Fibroblast of the conjunctiva (primary cell): ENCODE data around the gene ACO1.
"Not testable (repeated sequence)": the region's sequence is repeated elsewhere in the genome, so short reads cannot be mapped to it uniquely, and the experiment has no call there.

Experiments used
- DNase-seq: peaks from one replicate; pipeline ENCODE4 v3.0.0-alpha.2; 2010; ENCODE audit warnings: low read depth

Gene ACO1

GRCh38 chr9:32384364-32385151 lies at the start of gene ACO1:
ACO1 (plus strand) TSS chr9:32384643; CDS start chr9:32405507, 20,864 bp downstream.
- DNase-seq = peak; percentile 76

GRCh38 chr9:32334916-32335895 lies 49.2 kb upstream of the ACO1 start:
- no peak for DNase-seq

- DNase-seq = no peak
Observed at GRCh38 chr9:32339424-32339823, 45.0 kb upstream of the ACO1 start.

GRCh38 chr9:32340361-32340760 lies 44.1 kb upstream of the ACO1 start:
- DNase-seq = no peak

GRCh38 chr9:32344551-32345182 lies 39.8 kb upstream of the ACO1 start:
- peak; percentile 1 for DNase-seq

- DNase-seq = no peak
Observed at GRCh38 chr9:32345243-32345642, 39.2 kb upstream of the ACO1 start.

- DNase-seq = no peak
Observed at GRCh38 chr9:32347571-32347970, 36.9 kb upstream of the ACO1 start.

GRCh38 chr9:32348106-32348695 lies 36.2 kb upstream of the ACO1 start:
- no peak for DNase-seq

- no peak for DNase-seq
Observed at GRCh38 chr9:32349013-32349412, 35.4 kb upstream of the ACO1 start.

- peak; percentile 1 for DNase-seq
Observed at GRCh38 chr9:32350682-32351081, 33.8 kb upstream of the ACO1 start.

- no peak for DNase-seq
Observed at GRCh38 chr9:32351845-32352244, 32.6 kb upstream of the ACO1 start.

GRCh38 chr9:32353476-32353875 lies 31.0 kb upstream of the ACO1 start:
- DNase-seq = not testable (repeated sequence)

GRCh38 chr9:32359452-32359851 lies 25.0 kb upstream of the ACO1 start:
- DNase-seq = no peak

GRCh38 chr9:32360983-32361673 lies 23.3 kb upstream of the ACO1 start:
- no peak for DNase-seq

GRCh38 chr9:32371279-32371678 lies 13.2 kb upstream of the ACO1 start:
- no peak for DNase-seq

GRCh38 chr9:32371679-32372078 lies 12.8 kb upstream of the ACO1 start:
- no peak for DNase-seq

GRCh38 chr9:32376285-32376684 lies 8.2 kb upstream of the ACO1 start:
- DNase-seq = no peak

GRCh38 chr9:32378496-32378895 lies 5.9 kb upstream of the ACO1 start:
- DNase-seq = peak; percentile 65

GRCh38 chr9:32378993-32379729 lies 5.3 kb upstream of the ACO1 start:
- peak; percentile 78 for DNase-seq

GRCh38 chr9:32380944-32381343 lies 3.5 kb upstream of the ACO1 start:
- no peak for DNase-seq
